ENCODE results near the gene GDI2. TPM values are rescaled to one million over a fixed set of nuclear protein-coding genes. Genes with fewer than 3 reads are reported as not detected.
"Not testable (repeated sequence)": the region's sequence is repeated elsewhere in the genome, so short reads cannot be mapped to it uniquely, and the experiment has no call there.

Gene GDI2
- total and polyA plus RNA-seq, 11 donors = 20.0 to 167 (median 117) TPM

GRCh38 chr10:5828725-5829124 is 15.5 kb upstream of the GDI2 start:
- Histone ChIP-seq H3K9me3 (no peaks in the 10 kb centered on the region), H3K36me3 (no peaks in the 10 kb centered on the region), H3K4me3 (no peak overlapping the region), H3K27ac (no peak overlapping the region), H3K4me1 (peaks cover 0 to 2% (median 0%) of the 10 kb centered on the region in 12 donors), H3K27me3 (no peaks in the 10 kb centered on the region)
- no peak for TF ChIP-seq POLR2A (IDR thresholded peaks at IDR 0.05)
- no peak for TF ChIP-seq CTCF (IDR thresholded peaks at IDR 0.05)
- 89 to 94% (median 91%) methylated on average over 16 of the region's 16 CpGs for WGBS, 4 donors
- ATAC-seq = no peak
- intact Hi-C loops (cut with DNase I) = no loop called here
- DNase-seq = no peak

- Histone ChIP-seq H3K4me1 (no peaks in the 10 kb centered on the region), H3K4me3 (no peak overlapping the region), H3K36me3 (no peaks in the 10 kb centered on the region), H3K27me3 (no peaks in the 10 kb centered on the region), H3K27ac (no peak overlapping the region), H3K9me3 (no peaks in the 10 kb centered on the region)
- WGBS, 4 donors = 83 to 89% (median 86%) methylated on average over 6 of the region's 6 CpGs
- ATAC-seq (no peak), DNase-seq (no peak)
- intact Hi-C loops (cut with DNase I) = no loop called here
- TF ChIP-seq CTCF (IDR thresholded peaks at IDR 0.05) = no peak
- no peak for TF ChIP-seq POLR2A (IDR thresholded peaks at IDR 0.05)
These were observed 14.6 kb upstream of the GDI2 start for GRCh38 chr10:5827841-5828240.

GRCh38 chr10:5826511-5826910 is 13.3 kb upstream of the GDI2 start:
- ATAC-seq; H3K36me3 ChIP-seq; H3K4me1 ChIP-seq; intact Hi-C loops (cut with DNase I); H3K4me3 ChIP-seq; H3K27ac ChIP-seq; DNase-seq; H3K27me3 ChIP-seq; H3K9me3 ChIP-seq: not testable (repeated sequence)
- WGBS, 4 donors = 94 to 95% (median 95%) methylated on average over 6 of the region's 6 CpGs

GRCh38 chr10:5818894-5819293 is 5.7 kb upstream of the GDI2 start:
- H3K9me3 ChIP-seq = no peaks in the 10 kb centered on the region
- no peak for DNase-seq
- peaks cover 0 to 14% (median 6%) of the 10 kb centered on the region in 12 donors for H3K4me1 ChIP-seq
- WGBS, 4 donors = 84 to 88% (median 86%) methylated on average over 6 of the region's 6 CpGs
- ATAC-seq = no peak
- no peaks in the 10 kb centered on the region for H3K27me3 ChIP-seq
- intact Hi-C loops (cut with DNase I) = loop anchor here in 3 of 10 donors (10.0 kb wide), 2 partner anchors 56 to 134 kb away; partner anchors contain the start of gene TASOR2 (in 2 of the 3)
- H3K36me3 ChIP-seq = no peaks in the 10 kb centered on the region
- no peak overlapping the region for H3K4me3 ChIP-seq
- no peak overlapping the region for H3K27ac ChIP-seq
- TF ChIP-seq CTCF (IDR thresholded peaks at IDR 0.05) (no peak), POLR2A (IDR thresholded peaks at IDR 0.05) (no peak)

- DNase-seq = no peak
- intact Hi-C loops (cut with DNase I) = loop anchor here in 3 of 10 donors (10.0 kb wide), 2 partner anchors 57 to 133 kb away; partner anchors contain the start of gene TASOR2 (in 2 of the 3)
These were observed 4.8 kb upstream of the GDI2 start for GRCh38 chr10:5818048-5818331.

More at GRCh38 chr10:5818048-5818331, 4.8 kb upstream of the GDI2 start:
- TF ChIP-seq CTCF (IDR thresholded peaks at IDR 0.05) = no peak
- Histone ChIP-seq H3K4me1 (peaks cover 0 to 14% (median 6%) of the 10 kb centered on the region in 12 donors), H3K4me3 (no peak overlapping the region), H3K27ac (no peak overlapping the region), H3K9me3 (no peaks in the 10 kb centered on the region), H3K36me3 (no peaks in the 10 kb centered on the region), H3K27me3 (no peaks in the 10 kb centered on the region)
- 92 to 100% (median 95%) methylated on average over 2 of the region's 2 CpGs for WGBS, 4 donors
- ATAC-seq = no peak
